ENCODE data around the gene SPDEF.

Gene SPDEF

DNA sequence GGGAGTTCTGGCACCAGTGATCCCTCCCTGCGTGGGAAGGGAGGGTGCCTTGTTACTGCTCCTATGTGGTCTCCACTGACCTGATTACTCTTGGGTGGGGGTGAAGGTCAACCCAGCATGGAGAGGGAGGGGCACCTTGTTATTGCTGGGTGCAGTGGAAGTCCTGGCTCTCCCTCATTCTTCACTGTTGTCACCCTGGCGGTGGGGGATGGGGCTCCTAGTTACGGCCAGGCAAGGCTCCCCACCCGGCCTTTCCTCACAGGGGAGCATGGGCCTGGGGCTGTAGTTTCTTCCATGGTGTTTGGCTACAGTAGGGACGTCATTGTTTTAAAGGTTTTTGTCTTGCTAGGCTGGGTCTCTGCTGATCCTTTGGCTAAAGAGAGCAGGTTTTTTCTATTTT is 49.4 kb downstream of the SPDEF start:
- TF ChIP-seq MYC (IDR thresholded peaks at IDR 0.05; ENCODE audit: low read depth, low read length) = no peak
- TF ChIP-seq POLR2A (IDR thresholded peaks at IDR 0.05; ENCODE audit: extremely low read depth, insufficient read length) = no peak
- TF ChIP-seq, protein P1, sequence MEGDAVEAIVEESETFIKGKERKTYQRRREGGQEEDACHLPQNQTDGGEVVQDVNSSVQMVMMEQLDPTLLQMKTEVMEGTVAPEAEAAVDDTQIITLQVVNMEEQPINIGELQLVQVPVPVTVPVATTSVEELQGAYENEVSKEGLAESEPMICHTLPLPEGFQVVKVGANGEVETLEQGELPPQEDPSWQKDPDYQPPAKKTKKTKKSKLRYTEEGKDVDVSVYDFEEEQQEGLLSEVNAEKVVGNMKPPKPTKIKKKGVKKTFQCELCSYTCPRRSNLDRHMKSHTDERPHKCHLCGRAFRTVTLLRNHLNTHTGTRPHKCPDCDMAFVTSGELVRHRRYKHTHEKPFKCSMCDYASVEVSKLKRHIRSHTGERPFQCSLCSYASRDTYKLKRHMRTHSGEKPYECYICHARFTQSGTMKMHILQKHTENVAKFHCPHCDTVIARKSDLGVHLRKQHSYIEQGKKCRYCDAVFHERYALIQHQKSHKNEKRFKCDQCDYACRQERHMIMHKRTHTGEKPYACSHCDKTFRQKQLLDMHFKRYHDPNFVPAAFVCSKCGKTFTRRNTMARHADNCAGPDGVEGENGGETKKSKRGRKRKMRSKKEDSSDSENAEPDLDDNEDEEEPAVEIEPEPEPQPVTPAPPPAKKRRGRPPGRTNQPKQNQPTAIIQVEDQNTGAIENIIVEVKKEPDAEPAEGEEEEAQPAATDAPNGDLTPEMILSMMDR (IDR thresholded peaks at IDR 0.05; ENCODE audit: low read depth, low read length) = no peak
- TF ChIP-seq, protein P2, sequence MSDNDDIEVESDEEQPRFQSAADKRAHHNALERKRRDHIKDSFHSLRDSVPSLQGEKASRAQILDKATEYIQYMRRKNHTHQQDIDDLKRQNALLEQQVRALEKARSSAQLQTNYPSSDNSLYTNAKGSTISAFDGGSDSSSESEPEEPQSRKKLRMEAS (IDR thresholded peaks at IDR 0.05; ENCODE audit: low read depth, low read length) = no peak
- no peak for DNase-seq (ENCODE audit: low read depth)
- H3K4me3 ChIP-seq (ENCODE audit: low read depth, low read length) = no peak overlapping the region

DNA sequence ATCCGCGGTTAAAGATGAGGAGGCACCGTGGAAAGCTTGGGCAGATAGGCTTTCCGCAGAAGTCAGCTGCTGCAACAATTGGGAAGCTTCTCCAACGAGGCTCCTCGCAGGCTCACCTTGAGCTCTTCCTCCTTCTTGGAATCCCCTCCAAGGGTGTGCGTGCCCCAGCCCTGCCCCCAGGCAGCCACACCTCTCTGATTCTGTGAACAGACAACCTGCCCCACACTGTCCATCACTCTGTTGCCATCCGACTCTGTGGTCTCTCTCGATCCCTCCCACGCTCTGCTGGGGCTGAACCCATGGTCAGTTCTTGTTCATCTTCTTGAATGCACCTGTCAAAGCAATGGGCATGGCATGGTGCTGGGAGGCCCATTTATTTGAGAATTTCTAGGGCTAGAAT is 58.7 kb downstream of the SPDEF start:
- no peak overlapping the region for H3K4me3 ChIP-seq (ENCODE audit: low read depth, low read length)
- DNase-seq (ENCODE audit: low read depth) = no peak
- TF ChIP-seq, protein P1 (IDR thresholded peaks at IDR 0.05; ENCODE audit: low read depth, low read length) = no peak
- TF ChIP-seq, protein P2 (IDR thresholded peaks at IDR 0.05; ENCODE audit: low read depth, low read length) = no peak
- TF ChIP-seq MYC (IDR thresholded peaks at IDR 0.05; ENCODE audit: low read depth, low read length) (no peak), POLR2A (IDR thresholded peaks at IDR 0.05; ENCODE audit: extremely low read depth, insufficient read length) (no peak)

DNA sequence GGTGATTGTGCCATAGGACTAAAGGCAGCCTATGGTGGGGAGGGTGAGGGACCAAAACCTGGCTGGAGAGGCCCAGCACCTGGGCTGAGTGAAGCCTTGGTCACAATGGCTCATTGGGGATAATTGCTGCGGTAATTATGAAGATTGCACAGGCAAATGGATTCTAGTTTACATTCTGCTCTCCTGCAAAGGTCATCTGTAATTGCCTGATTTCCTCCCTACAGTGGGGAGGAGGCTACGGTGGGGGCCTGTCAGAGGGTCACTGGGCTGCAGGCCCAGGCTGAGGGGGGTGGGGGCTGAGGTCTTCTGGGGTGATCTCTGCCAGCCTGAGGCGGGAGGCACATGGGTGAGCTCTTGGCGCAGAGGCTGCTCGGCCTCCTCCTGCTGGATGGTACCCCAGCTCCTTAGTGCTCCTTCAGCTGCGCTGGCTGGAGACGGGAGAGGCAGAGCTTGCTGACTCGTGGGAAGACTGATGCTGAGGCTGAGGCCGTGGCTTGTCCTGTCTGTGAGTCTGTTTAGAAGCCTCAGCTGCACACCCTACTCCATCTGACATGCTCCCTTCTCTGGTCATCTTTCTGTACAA is 59.9 kb downstream of the SPDEF start:
- TF ChIP-seq MYC (IDR thresholded peaks at IDR 0.05; ENCODE audit: low read depth, low read length) (no peak), POLR2A (IDR thresholded peaks at IDR 0.05; ENCODE audit: extremely low read depth, insufficient read length) (no peak)
- TF ChIP-seq, protein P2 (IDR thresholded peaks at IDR 0.05; ENCODE audit: low read depth, low read length) = no peak
- TF ChIP-seq, protein P1 (IDR thresholded peaks at IDR 0.05; ENCODE audit: low read depth, low read length) = no peak
- no peak for DNase-seq (ENCODE audit: low read depth)
- H3K4me3 ChIP-seq (ENCODE audit: low read depth, low read length) = no peak overlapping the region

DNA sequence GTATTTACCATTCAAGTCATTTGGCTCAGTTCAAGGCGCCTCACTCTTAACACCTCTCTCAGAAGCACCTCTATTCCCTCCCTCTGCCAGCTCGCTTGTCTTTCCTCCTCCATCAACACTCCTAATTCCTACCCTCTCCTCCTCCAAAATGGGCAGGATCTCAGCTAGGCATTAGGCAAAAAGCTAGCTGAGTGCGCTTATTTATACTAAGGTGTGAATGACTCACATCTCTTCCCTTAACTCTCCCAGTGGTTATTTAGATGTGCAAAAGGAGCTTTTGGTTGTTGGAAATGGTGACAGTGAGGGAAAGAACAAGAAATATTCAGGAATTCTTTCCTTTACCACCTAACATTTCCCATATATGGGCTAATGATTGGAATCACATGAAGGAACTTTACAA is 61.2 kb downstream of the SPDEF start:
- no peak overlapping the region for H3K4me3 ChIP-seq (ENCODE audit: low read depth, low read length)
- DNase-seq (ENCODE audit: low read depth) = no peak
- TF ChIP-seq, protein P1 (IDR thresholded peaks at IDR 0.05; ENCODE audit: low read depth, low read length) = no peak
- TF ChIP-seq POLR2A (IDR thresholded peaks at IDR 0.05; ENCODE audit: extremely low read depth, insufficient read length) (no peak), MYC (IDR thresholded peaks at IDR 0.05; ENCODE audit: low read depth, low read length) (no peak)
- TF ChIP-seq, protein P2 (IDR thresholded peaks at IDR 0.05; ENCODE audit: low read depth, low read length) = no peak

DNA sequence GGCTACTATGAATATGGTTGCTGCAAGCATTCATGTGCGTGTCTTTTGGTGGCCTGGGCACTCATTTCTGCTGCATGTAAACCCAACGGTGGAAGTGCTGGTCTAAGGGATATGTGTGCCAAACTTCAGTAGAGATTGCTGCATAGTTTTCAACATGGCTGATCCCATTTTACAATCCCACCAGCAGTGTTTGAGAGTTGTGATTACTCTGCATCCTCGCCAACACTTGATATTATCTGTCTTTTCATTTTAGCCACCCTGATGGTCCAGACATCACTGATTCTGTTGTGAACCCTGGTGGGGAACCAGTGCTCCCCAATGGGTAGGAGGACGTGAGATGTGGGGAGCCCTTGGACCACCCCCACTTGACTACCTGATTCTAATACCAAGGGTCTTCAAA is 62.8 kb downstream of the SPDEF start:
- H3K4me3 ChIP-seq (ENCODE audit: low read depth, low read length) = no peak overlapping the region
- no peak for DNase-seq (ENCODE audit: low read depth)
- TF ChIP-seq, protein P2 (IDR thresholded peaks at IDR 0.05; ENCODE audit: low read depth, low read length) = no peak
- TF ChIP-seq POLR2A (IDR thresholded peaks at IDR 0.05; ENCODE audit: extremely low read depth, insufficient read length) (no peak), MYC (IDR thresholded peaks at IDR 0.05; ENCODE audit: low read depth, low read length) (no peak)
- TF ChIP-seq, protein P1 (IDR thresholded peaks at IDR 0.05; ENCODE audit: low read depth, low read length) = no peak
